GM13977 (cell line): ENCODE measurements around the gene USP6NL.
A peak's percentile ranks its signal among the peaks of the same experiment; 100 is the strongest.

Source experiments
- DNase-seq: peaks from one replicate; pipeline ENCODE4 v3.0.0; 2012; ENCODE audit warnings: low spot score
- CTCF ChIP-seq: IDR thresholded peaks from 2 replicates; pipeline ENCODE4 v1.5.1; 2012; ENCODE audit warnings: mild to moderate bottlenecking, control low read depth; ENCODE audit not compliant: insufficient read depth; ENCODE audit errors: extremely low read depth, missing control alignments
- in situ Hi-C: fragments of 300-500 bp; cut with MboI; formaldehyde crosslinking; loops from one replicate; pipeline ENCODE4 v1.12.0; 2022; ENCODE audit warnings: low sequenced_read_pairs, low pct_unique_long_range_greater_than_20kb, mixed read lengths, inconsistent platforms; ENCODE audit not compliant: unreplicated experiment

Gene USP6NL

GRCh38 chr10:11430421-11431215, 180.8 kb downstream of the USP6NL start:
- in situ Hi-C loops, result no loop called here
- no peak for TF ChIP-seq CTCF
- DNase-seq, result no peak

GRCh38 chr10:11429439-11430052, 181.9 kb downstream of the USP6NL start:
- no peak for DNase-seq
- no peak for TF ChIP-seq CTCF
- in situ Hi-C loops, result no loop called here

- DNase-seq, result no peak
- in situ Hi-C loops, result no loop called here
- TF ChIP-seq CTCF, result no peak
Observed at GRCh38 chr10:11425676-11426075, 185.8 kb downstream of the USP6NL start.

- TF ChIP-seq CTCF, result no peak
- in situ Hi-C loops, result no loop called here
- no peak for DNase-seq
Observed at GRCh38 chr10:11425296-11425610, 186.2 kb downstream of the USP6NL start.

GRCh38 chr10:11424456-11425295, 186.8 kb downstream of the USP6NL start:
- TF ChIP-seq CTCF, result peak; percentile 90
- in situ Hi-C loops, result no loop called here
- DNase-seq, result peak; percentile 64

GRCh38 chr10:11416974-11417373, 194.5 kb downstream of the USP6NL start:
- in situ Hi-C loops, result no loop called here
- DNase-seq, result no peak
- no peak for TF ChIP-seq CTCF
